HG03354 (cell line): ENCODE data around the gene IGSF21.

Source experiments
- ATAC-seq: cut with Tn5 transposase; IDR thresholded peaks from one replicate; pipeline ENCODE4 v1.9.1; 2021; ENCODE audit warnings: mild to moderate bottlenecking; ENCODE audit not compliant: unreplicated experiment, poor library complexity, severe bottlenecking

Gene IGSF21

DNA sequence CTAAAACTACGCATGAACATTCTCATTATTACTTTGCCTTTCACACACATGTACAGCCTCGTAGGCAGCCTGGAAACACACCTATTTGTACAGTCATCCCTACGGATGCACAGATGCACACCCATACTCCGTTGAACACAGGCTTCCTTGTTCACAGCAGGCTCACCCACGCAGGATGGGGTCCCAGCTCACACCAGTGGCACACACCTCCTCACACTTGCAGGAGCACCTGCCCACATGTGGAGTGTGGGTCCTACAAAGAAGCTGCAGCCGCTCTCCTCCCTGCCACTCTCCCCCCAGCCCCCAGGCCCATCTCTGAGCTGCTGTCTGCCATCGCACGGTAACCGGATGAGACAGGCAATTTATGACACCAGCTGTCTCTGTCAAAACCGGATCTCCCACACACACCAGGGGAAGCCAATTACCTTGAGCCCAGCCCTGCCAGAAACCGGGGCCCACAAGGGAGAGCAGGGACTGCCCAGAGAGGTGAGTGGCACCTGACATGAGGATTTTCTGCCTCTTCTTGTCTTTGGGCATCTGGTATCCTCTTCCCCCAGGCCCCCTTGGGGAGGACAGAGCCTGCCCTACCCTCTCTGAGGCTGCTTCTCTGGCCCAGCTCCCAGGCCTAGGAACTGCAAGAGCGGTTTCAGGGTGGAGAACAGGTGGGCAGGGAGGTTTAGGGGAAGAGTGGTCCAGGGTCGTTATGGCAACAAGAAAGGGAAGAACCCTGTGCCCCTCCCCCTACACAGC lies 175.4 kb downstream of the IGSF21 start:
- ATAC-seq: no peak

DNA sequence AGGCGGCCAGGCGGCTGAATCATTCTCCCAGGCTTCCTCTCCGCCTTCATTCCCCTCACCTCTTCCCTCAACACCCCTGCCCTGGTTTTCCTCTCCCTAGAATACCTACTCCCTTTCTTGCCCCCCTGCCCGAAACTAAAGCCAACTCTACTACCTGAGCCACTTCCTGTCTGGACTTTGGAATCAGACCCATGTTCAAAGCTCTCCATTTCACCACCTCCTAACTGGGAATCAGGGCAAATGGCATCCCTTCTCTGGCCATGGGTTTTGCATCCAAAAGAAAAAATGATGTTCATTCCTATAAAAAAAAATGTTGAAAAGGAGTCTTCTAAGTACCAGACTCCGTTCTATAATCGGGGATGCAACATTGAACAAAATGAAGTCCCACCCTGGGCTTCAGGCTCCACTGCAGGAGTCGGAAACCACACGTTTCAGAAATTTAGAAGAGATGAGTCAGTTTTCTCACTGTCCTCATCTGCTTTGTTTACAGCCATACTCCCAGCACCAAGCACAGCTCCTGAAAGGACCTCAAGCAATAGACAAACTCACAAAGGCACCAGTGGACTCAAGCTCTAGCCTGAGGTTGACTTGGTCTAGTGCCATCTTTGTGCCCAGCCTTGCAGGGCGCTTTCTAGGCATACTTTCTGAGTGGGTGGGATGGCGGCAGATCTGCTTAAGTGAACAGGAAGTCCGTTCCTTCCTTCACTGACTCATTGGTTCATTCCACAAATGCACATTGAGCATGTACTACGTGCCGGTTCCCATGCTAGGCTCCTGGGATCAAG lies 176.2 kb downstream of the IGSF21 start:
- no peak for ATAC-seq

DNA sequence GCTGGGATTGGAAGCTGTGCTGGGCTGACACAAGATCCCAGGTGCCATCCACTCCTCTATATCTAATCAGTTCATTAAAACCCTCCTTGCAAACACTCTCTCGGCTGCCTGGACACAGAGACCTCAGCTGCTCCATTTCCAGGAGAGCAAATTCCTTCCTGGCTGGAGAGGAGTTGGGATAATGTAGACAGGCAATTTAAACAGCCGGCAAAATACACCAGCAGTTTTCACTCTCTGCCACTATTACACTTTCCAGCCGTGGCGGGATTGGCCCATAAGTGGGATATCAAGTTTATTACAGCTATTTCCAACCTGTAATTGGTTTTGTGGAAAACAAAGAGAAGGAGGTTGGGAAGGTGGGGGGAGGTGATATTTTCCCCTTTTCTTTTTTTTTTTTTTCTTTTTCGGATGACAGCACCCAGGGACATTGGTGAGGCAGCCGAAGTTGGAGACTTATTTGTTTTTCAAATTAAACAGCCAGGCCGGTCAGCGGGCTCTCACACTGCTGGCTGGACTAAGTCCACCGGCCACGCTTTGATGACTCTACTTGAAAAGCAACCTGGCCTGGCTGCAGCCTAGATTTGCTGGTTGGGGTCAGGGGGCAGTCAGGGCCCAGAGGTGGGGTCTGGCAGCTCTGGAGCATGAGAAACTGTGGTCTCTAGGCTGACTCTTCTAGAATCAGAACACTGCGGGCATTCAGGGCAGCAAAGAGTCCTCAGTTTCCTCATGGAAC lies 177.4 kb downstream of the IGSF21 start:
- no peak for ATAC-seq

DNA sequence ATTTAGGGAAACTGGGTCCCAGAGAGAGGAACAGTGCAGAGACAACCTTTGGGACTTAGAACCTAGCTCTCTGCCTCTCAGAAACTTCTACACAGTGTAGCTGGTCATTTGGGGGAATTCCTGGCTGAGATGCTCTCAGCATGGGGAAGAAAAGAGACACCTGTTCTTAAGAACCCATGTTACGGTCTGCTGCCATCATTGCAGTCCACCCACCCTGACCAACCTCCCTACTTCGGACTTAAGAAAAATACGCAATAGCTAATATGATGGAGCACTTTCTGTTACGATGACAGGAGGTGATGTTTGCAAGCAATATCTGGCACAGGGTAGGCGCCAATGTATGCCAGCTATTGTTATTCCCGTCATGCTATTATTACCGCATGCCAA lies 177.9 kb downstream of the IGSF21 start:
- no peak for ATAC-seq

DNA sequence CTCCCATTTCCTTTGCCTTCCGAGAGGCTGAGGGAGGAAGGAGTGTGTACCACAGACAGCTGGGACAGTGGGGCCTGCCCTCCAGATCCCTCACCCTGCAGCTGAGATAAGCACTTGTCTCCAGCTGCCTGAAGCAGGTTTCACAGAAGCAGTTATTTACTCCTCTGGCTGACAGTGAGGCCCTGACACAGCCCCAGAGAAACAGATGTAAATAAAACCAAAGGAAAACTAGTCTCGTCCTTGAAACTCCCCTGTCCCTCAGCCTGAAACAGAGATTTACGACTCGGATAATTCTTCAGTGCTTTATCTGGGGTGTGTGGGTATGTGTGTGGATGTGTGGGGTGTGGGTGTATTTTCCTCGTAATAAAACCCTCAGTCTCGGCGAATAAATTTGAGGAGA lies 181.1 kb downstream of the IGSF21 start:
- ATAC-seq: no peak

DNA sequence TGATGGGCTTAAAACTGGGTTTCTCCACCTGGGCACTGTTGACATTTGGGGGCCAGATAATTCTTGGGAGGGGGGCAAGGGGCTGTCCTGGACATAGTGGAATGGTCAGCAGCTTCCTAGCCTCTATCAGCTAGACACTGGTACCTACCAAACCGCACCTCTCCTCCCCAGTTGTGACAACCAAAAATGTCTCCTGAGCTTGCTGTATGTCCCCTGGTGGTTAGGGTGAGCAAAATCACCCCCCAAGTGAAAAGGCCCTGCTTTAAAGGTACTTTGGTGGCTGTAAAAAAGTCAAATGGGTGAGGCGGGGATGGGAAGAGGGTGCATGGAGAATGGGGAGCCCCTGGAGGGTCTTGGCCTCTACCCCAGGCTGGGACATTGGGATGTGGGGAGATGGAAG lies 182.0 kb downstream of the IGSF21 start:
- ATAC-seq: no peak

DNA sequence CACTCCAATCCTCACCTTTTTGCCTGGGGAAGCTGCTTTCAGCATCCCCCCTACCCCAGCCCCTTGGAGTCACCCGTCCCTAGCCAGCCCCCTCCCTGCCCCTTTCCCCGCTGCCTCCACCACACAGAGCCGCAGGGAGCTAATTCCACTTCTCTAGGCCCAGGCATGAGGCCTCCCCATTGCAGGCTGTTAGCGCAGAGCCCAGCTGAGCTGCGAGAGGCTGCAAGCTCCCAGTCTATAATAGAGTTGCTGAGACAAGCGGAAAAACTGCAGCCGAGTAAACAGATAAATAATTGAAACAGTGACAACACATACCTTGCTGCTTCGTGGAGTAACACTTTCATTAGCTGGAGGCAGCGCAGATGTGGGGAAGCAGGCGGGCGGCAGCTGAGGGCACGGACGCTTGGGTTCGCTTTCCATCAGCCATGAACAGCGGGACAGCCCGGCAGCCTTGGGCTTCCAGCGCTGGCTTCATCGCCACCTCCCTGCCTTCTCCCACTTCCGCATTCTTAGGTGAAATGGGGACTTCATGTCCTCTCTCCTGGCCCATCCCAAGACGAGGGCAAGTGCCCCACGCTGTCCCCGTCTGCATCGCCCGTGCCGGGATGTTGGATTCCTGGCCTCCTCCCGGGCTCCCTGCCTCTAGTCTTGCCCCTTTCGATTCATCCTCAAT lies 183.3 kb downstream of the IGSF21 start:
- ATAC-seq: no peak

DNA sequence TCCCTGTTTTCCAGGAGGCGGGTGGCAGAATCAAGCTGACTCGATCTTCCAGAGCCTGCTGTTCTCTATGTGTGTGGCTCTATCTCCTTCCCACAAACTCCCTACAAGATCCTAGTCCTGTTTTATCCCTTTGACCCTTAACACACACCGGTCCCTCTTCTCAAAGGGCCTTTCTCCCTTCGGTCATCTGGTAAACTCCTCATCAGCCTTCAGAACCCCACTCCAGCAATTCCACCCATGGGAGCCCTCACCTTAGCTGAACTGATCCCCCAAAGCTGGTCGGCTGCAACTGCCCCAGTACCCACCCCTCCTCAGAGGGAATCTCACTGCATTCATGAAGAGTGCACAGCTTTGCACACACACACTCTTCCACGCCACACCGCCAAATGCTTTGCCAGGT lies 184.9 kb downstream of the IGSF21 start:
- ATAC-seq: no peak

DNA sequence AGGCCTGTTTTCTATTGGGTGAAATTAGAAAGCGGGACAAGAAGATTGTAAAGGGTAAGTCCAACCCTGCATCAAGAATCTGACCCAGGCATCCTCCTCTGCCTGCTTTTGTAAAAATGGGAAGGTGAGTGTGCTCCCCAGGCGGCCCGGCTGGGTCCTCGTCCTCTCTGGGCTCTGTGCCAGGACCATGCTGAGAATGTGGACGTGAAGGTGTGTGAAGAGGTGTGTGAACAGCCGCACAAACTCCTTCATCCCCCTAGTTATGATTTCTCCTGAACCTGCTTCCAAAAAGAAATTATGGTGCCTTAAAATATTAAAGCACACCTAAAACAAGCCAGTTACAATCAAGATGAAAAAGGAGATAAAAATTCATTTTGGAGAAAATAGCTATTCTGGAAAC lies 185.7 kb downstream of the IGSF21 start:
- ATAC-seq: no peak

DNA sequence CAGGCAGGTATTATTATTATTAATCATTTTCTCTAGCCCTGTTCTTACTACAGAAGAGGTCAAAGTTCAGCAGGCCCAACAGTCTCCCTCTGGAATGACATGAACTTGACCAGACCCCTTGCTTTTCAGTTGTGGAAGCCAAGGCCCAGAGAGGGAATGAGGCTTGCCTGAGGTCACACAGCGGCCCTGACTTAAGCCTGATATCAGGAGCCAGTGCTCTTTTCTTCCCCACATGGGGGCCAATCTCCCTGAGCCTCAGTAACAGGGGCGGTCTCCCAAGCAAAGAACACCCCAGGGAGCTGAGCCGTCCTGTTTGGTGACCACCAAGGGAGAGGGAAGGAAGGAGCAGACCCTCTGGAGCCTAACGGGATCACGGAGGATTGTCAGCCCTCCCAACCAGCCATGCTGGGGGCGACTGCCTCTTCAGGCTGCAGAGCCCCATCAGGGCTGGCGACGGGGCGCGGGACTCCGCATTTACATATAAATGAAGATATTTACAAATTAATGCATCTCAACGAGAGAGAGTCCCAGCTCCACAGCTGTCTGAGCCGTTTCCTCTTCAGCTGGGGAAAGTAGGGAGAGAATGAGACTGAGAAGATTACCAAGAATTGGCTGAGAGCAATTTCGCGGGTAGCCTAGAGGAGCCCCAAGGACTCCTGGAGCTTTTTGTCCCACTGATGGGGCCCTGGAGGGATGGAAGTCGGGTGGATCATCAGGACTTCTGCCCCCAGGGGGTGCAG lies 187.0 kb downstream of the IGSF21 start:
- ATAC-seq: no peak

DNA sequence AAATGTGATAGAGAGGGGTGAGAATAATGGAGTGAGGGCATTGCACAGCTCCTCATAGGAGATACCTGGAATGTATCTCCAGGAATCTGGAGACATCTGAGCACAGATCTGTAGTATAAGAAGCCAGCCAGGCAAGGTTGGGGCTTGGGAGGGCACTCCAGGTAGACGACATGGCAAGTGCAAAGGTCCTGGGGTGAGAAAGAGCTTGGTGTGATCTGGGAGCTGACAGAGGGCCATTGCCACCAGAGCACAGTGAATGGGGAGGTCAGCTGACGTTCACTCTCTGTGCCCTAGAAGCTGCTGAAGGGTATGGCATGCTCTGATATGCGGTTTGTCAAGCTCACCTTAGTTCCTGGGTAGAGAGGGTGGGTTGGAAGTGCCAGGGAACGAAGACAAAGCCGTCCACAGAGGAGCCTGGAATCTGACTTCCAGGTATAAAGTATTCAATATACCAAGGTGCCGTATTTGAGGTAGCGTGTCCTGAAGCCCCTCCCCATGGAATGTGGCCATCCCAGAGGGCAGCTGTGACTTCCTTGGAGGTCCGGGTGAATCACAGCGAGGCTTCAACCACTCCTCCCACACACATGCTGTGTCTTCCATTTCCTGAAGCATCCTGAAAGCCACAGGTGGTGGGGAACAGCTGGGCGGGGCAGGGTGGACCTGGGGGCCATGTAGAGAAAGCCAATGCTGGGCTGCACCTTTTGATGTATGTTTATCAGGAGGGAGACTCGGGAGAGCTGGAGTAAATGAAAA lies 190.5 kb downstream of the IGSF21 start:
- no peak for ATAC-seq

DNA sequence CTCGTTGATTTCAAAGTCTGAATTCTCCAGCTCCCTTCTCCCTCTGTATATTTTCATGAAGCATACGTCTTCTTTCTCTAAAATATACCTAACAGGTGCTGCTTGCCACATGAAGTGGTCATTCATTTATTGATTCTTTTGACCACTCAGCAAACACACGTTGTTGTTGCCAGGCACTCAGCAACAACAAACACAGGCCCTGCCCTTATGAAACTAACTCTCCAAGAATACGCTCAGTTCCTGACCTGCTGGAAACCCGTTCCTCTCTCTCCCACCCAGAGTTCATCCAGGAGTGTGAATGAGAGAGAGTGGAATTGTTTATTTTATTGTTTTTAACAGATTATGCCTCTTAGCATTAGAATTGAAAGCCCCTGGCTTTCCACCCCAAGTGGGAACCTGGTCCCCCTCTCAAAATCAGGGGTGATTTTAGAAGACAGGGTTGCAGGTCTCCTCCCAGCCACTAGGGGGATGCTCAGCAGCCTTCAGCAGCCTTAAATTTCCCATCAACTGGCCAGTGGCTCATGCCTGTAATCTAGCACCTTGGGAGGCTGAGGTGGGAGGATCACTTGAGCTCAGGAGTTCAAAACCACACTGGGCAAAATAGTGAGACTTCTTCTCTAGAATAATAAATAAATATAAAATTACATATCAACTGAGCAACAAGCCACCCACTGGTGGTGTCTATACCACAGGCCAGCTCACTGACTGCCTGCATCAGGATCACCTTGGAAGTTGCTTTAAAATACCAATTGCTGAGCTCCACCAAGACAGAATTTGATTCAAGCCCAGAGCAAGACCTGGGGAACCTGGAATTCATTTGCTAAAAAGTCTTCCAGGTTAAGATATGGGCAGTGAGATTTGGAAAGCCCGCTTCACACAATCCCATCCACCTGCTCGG lies 192.1 kb downstream of the IGSF21 start:
- no peak for ATAC-seq

DNA sequence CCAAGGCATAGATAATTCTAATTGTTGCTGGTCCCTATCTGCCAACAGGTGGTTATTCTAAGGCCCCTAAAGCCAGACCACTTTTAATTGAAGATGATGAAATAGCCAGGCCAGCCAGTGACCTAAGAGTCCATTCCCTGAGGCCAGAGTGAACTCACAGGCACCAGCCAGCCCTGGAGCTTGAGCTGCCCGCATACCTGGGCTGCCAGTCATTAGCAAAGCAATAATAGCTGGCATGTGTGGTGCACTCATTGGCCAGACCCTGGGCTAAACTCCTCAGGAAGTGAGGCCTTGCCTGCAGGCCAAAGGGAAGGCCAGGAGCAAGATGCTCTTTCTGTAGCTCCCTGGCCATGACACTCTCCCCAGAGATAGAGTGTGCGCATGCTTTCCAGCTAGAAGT lies 192.8 kb downstream of the IGSF21 start:
- no peak for ATAC-seq

DNA sequence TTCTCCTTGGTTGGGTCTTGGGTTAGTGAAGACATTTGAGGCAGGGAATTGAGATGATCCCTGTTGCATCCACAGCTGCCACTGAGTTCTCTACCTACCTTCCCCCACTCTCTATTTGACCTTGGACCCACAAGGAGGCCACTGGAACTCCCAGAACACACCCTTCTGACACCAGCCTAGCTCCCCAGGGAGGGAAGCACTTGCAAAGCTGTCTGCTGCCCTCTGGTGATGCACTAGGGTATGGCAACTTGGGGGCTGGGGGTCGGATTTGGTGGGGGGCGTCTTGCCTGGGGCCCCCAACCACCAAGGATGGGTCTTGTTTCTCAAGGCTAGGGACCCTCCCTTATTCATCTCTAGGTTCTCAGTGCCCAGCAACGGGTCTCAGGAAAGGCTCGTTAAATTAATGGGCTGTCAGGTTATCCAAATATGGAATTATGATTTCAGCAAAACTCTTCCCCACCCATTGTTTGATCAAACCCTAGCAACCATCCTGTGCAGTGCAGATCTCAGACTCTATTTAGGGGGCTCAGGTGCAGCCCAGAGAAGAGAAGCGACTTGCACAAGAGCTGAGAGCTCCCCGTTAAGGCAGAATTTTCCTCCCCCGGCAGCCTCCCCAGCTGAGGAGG lies 195.3 kb downstream of the IGSF21 start:
- no peak for ATAC-seq

DNA sequence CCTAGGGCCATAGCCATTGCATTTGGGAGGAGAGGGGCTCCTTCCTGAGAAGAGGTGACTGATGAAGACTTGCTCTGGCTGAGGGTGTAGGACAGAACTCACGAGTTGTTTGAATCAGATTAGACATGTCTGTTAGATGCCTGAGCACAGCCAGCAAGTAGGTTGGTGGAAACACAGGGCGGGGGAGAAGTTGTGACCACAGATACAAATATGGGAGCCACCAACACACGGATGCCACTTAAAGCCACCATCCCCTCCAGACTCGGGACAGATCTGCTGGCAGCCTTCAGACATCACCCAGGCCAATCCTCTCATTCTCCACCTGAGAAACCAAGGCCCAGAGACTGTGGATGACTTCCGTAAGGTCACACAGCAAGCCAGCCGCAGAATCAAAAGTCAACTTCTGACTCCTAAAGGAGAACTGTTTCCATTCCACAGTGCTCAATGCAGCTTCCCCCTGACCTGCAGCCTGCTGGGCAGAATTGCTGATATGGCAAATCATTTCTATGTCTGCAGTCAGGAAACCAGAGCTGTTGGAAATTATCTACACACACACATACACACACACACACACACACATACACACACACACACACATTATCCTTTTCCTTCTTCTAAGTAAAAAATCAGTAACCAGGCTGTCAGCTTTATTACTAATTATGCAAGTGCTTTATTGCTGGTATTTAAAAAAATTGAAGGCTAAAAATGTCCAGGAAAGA lies 196.7 kb downstream of the IGSF21 start:
- no peak for ATAC-seq

DNA sequence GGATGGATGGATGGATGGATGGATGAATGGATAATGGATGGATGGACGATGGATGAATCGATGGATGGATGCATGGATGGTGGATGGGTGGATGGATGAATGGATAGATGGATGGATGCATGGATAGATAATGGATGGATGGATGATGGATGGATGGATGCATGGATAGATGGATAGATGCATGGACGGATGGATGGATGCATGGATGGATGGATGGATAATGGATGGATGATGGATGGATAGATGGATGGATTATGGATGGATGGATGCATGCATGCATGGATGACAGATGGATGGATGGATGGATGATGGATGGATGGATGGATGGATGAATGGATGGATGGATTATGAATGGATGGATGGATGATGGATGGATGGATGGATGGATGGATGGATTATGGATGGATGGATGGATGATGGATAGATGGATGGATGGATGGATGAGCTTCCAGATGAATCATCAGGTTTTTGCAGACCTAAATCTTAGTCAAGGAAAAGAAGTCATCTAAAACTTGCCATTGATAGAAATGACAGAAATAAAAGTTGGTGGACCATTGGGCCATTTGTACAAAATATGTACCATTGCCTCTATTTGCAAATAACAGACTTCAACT lies 197.7 kb downstream of the IGSF21 start:
- no peak for ATAC-seq
